ENCODE results near the gene DGKB.

- no peak for TF ChIP-seq CREM (CRISPR knock-in tag; IDR thresholded peaks at IDR 0.05)
- no peak for TF ChIP-seq FOXJ3 (CRISPR knock-in tag; IDR thresholded peaks at IDR 0.05; ENCODE audit: borderline replicate concordance)
- TF ChIP-seq ZNF281 (CRISPR knock-in tag; IDR thresholded peaks at IDR 0.05): no peak
- TF ChIP-seq CREB1 (CRISPR knock-in tag; IDR thresholded peaks at IDR 0.05): no peak
- TF ChIP-seq, protein P1, sequence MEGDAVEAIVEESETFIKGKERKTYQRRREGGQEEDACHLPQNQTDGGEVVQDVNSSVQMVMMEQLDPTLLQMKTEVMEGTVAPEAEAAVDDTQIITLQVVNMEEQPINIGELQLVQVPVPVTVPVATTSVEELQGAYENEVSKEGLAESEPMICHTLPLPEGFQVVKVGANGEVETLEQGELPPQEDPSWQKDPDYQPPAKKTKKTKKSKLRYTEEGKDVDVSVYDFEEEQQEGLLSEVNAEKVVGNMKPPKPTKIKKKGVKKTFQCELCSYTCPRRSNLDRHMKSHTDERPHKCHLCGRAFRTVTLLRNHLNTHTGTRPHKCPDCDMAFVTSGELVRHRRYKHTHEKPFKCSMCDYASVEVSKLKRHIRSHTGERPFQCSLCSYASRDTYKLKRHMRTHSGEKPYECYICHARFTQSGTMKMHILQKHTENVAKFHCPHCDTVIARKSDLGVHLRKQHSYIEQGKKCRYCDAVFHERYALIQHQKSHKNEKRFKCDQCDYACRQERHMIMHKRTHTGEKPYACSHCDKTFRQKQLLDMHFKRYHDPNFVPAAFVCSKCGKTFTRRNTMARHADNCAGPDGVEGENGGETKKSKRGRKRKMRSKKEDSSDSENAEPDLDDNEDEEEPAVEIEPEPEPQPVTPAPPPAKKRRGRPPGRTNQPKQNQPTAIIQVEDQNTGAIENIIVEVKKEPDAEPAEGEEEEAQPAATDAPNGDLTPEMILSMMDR (IDR thresholded peaks at IDR 0.05): no peak
- no peak for TF ChIP-seq E2F4 (CRISPR knock-in tag; IDR thresholded peaks at IDR 0.05; ENCODE audit: borderline replicate concordance, low read depth)
- TF ChIP-seq PRRX2 (CRISPR knock-in tag; IDR thresholded peaks at IDR 0.05): no peak
Measured at GRCh38 chr7:14602851-14603250, 299.7 kb downstream of the DGKB start.
